H1 (cell line): ENCODE measurements around the gene TAMM41. TPM values are rescaled to one million over a fixed set of nuclear protein-coding genes. Genes with fewer than 3 reads are reported as not detected.

Experiments
- CTCF ChIA-PET: fragments of 300-600 bp; sonication (Branson Sonifier 250); formaldehyde crosslinking; loops from one replicate; lab custom pipeline; 2021; ENCODE audit not compliant: partially characterized antibody; lab: Charles Lee
- POLR2A ChIA-PET: fragments of 300-600 bp; sonication (Branson Sonifier 250); formaldehyde crosslinking; loops from one replicate; lab custom pipeline; 2021; ENCODE audit warnings: inconsistent platforms; ENCODE audit not compliant: partially characterized antibody; lab: Charles Lee
- DNase-seq, 2 experiments: peaks; one replicate each; pipeline versions ENCODE4 v3.0.0 to v3.0.0-alpha.2; 2010 to 2022; ENCODE audit warnings: low spot score in 2 of 2, low read depth in 1 of 2, mixed read lengths in 1 of 2
- FAIRE-seq: peaks from 2 replicates; lab custom pipeline; 2011; peaks lifted over from hg19 to GRCh38; lab: Jason Lieb, UNC
- H2AFZ ChIP-seq: 2 replicates; pipeline ENCODE4 v1.8.1; 2012; ENCODE audit warnings: low read length, inconsistent platforms
- H2AK5ac ChIP-seq: 2 replicates; pipeline ENCODE4 v1.6.1; 2013; ENCODE audit warnings: low read depth, low read length
- H2BK120ac ChIP-seq: replicated peaks from 2 replicates; pipeline ENCODE3; 2013; ENCODE audit warnings: low read depth, low read length, inconsistent platforms
- H2BK12ac ChIP-seq: 2 replicates; pipeline ENCODE4 v1.6.1; 2013; ENCODE audit warnings: low read depth, low read length
- H2BK15ac ChIP-seq: 2 replicates; pipeline ENCODE4 v1.6.1; 2013; ENCODE audit warnings: low read length
- H2BK20ac ChIP-seq: 2 replicates; pipeline ENCODE4 v1.6.1; 2013; ENCODE audit warnings: low read length
- H2BK5ac ChIP-seq: 2 replicates; pipeline ENCODE4 v1.6.1; 2013; ENCODE audit warnings: low read depth, low read length
- H3K14ac ChIP-seq: 2 replicates; pipeline ENCODE4 v1.6.1; 2013; ENCODE audit warnings: inconsistent platforms; ENCODE audit not compliant: insufficient read length
- H3K18ac ChIP-seq: 2 replicates; pipeline ENCODE4 v1.6.1; 2013; ENCODE audit warnings: low read length; ENCODE audit errors: extremely low read depth
- H3K23ac ChIP-seq: 2 replicates; pipeline ENCODE4 v1.6.1; 2013; ENCODE audit warnings: inconsistent platforms; ENCODE audit not compliant: insufficient read length
- H3K23me2 ChIP-seq: 2 replicates; pipeline ENCODE4 v1.6.1; 2013; ENCODE audit warnings: low read depth, low read length
- H3K27ac ChIP-seq: 2 replicates; pipeline ENCODE4 v1.6.1; 2011; ENCODE audit warnings: low read depth, low read length, inconsistent platforms
- H3K27me3 ChIP-seq, 4 experiments: replicated peaks in 1 of 4; 1 replicate in 1 of 4; 2 replicates in 3 of 4; pipeline versions ENCODE4 v1.6.1 to v1.8.1; 2011 to 2013; ENCODE audit warnings: low read length in 3 of 4, mild to moderate bottlenecking in 3 of 4, inconsistent platforms in 2 of 4, mixed read lengths in 2 of 4, moderate library complexity in 1 of 4; ENCODE audit not compliant: control insufficient read depth in 3 of 4, insufficient read depth in 3 of 4; ENCODE audit errors: extremely low read depth in 1 of 4
- H3K36me3 ChIP-seq, 4 experiments: 2 replicates each; pipeline versions ENCODE4 v1.6.1 to v1.8.1; 2011 to 2013; ENCODE audit warnings: mild to moderate bottlenecking in 4 of 4, low read length in 3 of 4, moderate library complexity in 2 of 4, control low read depth in 1 of 4, inconsistent platforms in 1 of 4; ENCODE audit not compliant: insufficient read depth in 4 of 4, control insufficient read depth in 2 of 4
- H3K4ac ChIP-seq: replicated peaks from 2 replicates; pipeline ENCODE3; 2013; ENCODE audit warnings: low read length, low read depth, mixed read lengths, inconsistent platforms; ENCODE audit not compliant: insufficient read length
- H3K4me1 ChIP-seq, 4 experiments: replicated peaks in 1 of 4; 1 replicate in 1 of 4; 2 replicates in 3 of 4; pipeline versions ENCODE4 v1.6.1 to v1.8.1; 2011 to 2013; ENCODE audit warnings: low read length in 3 of 4, inconsistent platforms in 2 of 4, mixed read lengths in 1 of 4; ENCODE audit not compliant: insufficient read depth in 4 of 4, control insufficient read depth in 3 of 4
- H3K4me2 ChIP-seq, 2 experiments: 2 replicates each; pipeline versions ENCODE4 v1.6.1 to v1.8.1; 2011 to 2013; ENCODE audit warnings: low read depth in 2 of 2, low read length in 2 of 2, control low read depth in 1 of 2, inconsistent platforms in 1 of 2, mild to moderate bottlenecking in 1 of 2; ENCODE audit not compliant: insufficient read depth in 1 of 2
- H3K4me3 ChIP-seq, 4 experiments: fragments of 200-600, 300-600 bp in 1 of 4; sonication (generic), shearing (Covaris generic), sonication (Bioruptor Twin) in 1 of 4; 2 replicates each; pipeline versions ENCODE4 v1.5.1 to v1.8.1; 2011 to 2016; ENCODE audit warnings: low read length in 4 of 4, low read depth in 3 of 4, control low read depth in 2 of 4, inconsistent platforms in 2 of 4, mild to moderate bottlenecking in 2 of 4, mixed read lengths in 1 of 4, moderate library complexity in 1 of 4; ENCODE audit not compliant: insufficient read depth in 2 of 4; ENCODE audit errors: extremely low read depth in 1 of 4
- H3K56ac ChIP-seq: replicated peaks from 2 replicates; pipeline ENCODE3; 2013; ENCODE audit warnings: low read depth, mild to moderate bottlenecking, mixed read lengths, low read length, inconsistent platforms; ENCODE audit not compliant: insufficient read length
- H3K79me1 ChIP-seq: 2 replicates; pipeline ENCODE4 v1.6.1; 2013; ENCODE audit warnings: low read depth, low read length, control low read depth
- H3K79me2 ChIP-seq, 2 experiments: 2 replicates each; pipeline versions ENCODE4 v1.6.1 to v1.8.1; 2012 to 2013; ENCODE audit warnings: low read length in 2 of 2, mild to moderate bottlenecking in 2 of 2, inconsistent platforms in 1 of 2; ENCODE audit not compliant: insufficient read depth in 2 of 2, control insufficient read depth in 1 of 2
- H3K9ac ChIP-seq, 4 experiments: replicated peaks in 1 of 4; 1 replicate in 1 of 4; 2 replicates in 3 of 4; pipeline versions ENCODE4 v1.6.1 to v1.8.1; 2011 to 2013; ENCODE audit warnings: low read depth in 3 of 4, low read length in 3 of 4, control low read depth in 2 of 4, mild to moderate bottlenecking in 2 of 4, moderate library complexity in 2 of 4, inconsistent platforms in 1 of 4; ENCODE audit errors: extremely low read depth in 1 of 4
- H3K9me3 ChIP-seq, 2 experiments: 2 replicates each; pipeline versions ENCODE4 v1.6.1 to v1.8.1; 2012 to 2013; ENCODE audit warnings: mild to moderate bottlenecking in 2 of 2, moderate library complexity in 2 of 2, control low read depth in 1 of 2, inconsistent platforms in 1 of 2, low read depth in 1 of 2, low read length in 1 of 2, mixed read lengths in 1 of 2; ENCODE audit not compliant: insufficient read depth in 2 of 2
- H4K20me1 ChIP-seq, 2 experiments: replicated peaks in 1 of 2; 2 replicates each; pipeline versions ENCODE3 to v1.8.1; 2011 to 2013; ENCODE audit warnings: inconsistent platforms in 2 of 2, low read length in 2 of 2, mild to moderate bottlenecking in 1 of 2; ENCODE audit not compliant: insufficient read depth in 2 of 2, control insufficient read depth in 1 of 2
- H4K5ac ChIP-seq: 2 replicates; pipeline ENCODE4 v1.6.1; 2013; ENCODE audit warnings: low read length, low read depth, mixed read lengths, inconsistent platforms; ENCODE audit not compliant: insufficient read length
- H4K8ac ChIP-seq: 2 replicates; pipeline ENCODE4 v1.8.0; 2013; ENCODE audit warnings: mild to moderate bottlenecking, moderate library complexity, low read length, inconsistent platforms; ENCODE audit not compliant: insufficient read depth; ENCODE audit errors: extremely low read depth
- H4K91ac ChIP-seq: replicated peaks from 2 replicates; pipeline ENCODE3; 2013; ENCODE audit warnings: low read length, mixed read lengths, inconsistent platforms; ENCODE audit not compliant: insufficient read length
- JUN ChIP-seq: IDR thresholded peaks from 2 replicates; pipeline ENCODE4 v1.6.1; 2011; ENCODE audit warnings: low read depth, mild to moderate bottlenecking, improper control_type of control experiment, low read length
- KDM4A ChIP-seq: IDR thresholded peaks from one replicate; pipeline ENCODE4 v1.7.1; 2012; ENCODE audit warnings: low read depth, mild to moderate bottlenecking, moderate library complexity, low read length, inconsistent platforms; ENCODE audit not compliant: severe bottlenecking
- KDM5A ChIP-seq: fragments of 200-600 bp; IDR thresholded peaks from 2 replicates; pipeline ENCODE4 v1.7.1; 2012; ENCODE audit warnings: mild to moderate bottlenecking, low read length, inconsistent platforms, mixed read lengths
- RFX5 ChIP-seq: IDR thresholded peaks from 2 replicates; pipeline ENCODE4 v1.6.1; 2011; ENCODE audit warnings: low read depth, low read length, improper control_type of control experiment, borderline replicate concordance
- SRF ChIP-seq: IDR thresholded peaks from 2 replicates; pipeline ENCODE4 v1.6.1; 2011; ENCODE audit warnings: mild to moderate bottlenecking, low read depth, low read length, moderate library complexity
- TEAD4 ChIP-seq: IDR thresholded peaks from 2 replicates; pipeline ENCODE4 v1.6.1; 2012; ENCODE audit warnings: low read depth, low read length, inconsistent platforms, mixed read lengths
- ZNF274 ChIP-seq: IDR thresholded peaks from 2 replicates; pipeline ENCODE4 v1.7.0; 2012; ENCODE audit warnings: low read length, borderline replicate concordance; ENCODE audit errors: extremely low read depth
- WGBS, 2 experiments: shearing (Covaris generic) in 1 of 2; methylation state at CpG; one replicate each; pipeline versions ENCODE4 v1.1.6 to v1.1.7; 2013 to 2015; ENCODE audit warnings: low lambda C conversion rate in 2 of 2, mixed read lengths in 2 of 2, inconsistent platforms in 1 of 2, low coverage in 1 of 2, missing lambda C conversion rate in 1 of 2; ENCODE audit not compliant: insufficient replicate concordance in 2 of 2, insufficient coverage in 1 of 2, insufficient read length in 1 of 2; ENCODE audit errors: extremely low coverage in 1 of 2, missing lambda C conversion rate in 1 of 2; 5-methylcytosine and 5-hydroxymethylcytosine counted together
- polyA plus RNA-seq, 7 experiments: library from polyadenylated mRNA; depleted of rRNA in 3 of 7; stranded (reverse) in 5 of 7; unstranded in 2 of 7; fragments of >200 nt in 5 of 7; fragments of 200-250 nt in 2 of 7; gene quantifications; 1 replicate in 5 of 7; 2 replicates in 1 of 7; 4 replicates in 1 of 7; pipeline versions ENCODE4 v1.2.1 to v1.2.3, GENCODE V29; 2011 to 2013; ENCODE audit warnings: missing spikeins in 2 of 7, mixed read lengths in 2 of 7
- total RNA-seq: library from RNA; stranded (reverse); fragmentation: NEBNext Ultra II Directional; extraction: Animal tissue kit (Norgen Biotek cat#: 25700); gene quantifications from 2 replicates; pipeline ENCODE4 v1.2.1, GENCODE V29; 2021

The TAMM41 gene
- total and polyA plus RNA-seq, 2 of the 8 experiments (the other 6 are each of a cell fraction or from before 2014, with no cell fraction given): 16.9 to 22.5 TPM

GRCh38 chr3:11757929-11758328 is 88.8 kb downstream of the TAMM41 start:
- no peak for TF ChIP-seq SRF
- no peak for TF ChIP-seq JUN
- no peak for TF ChIP-seq KDM4A
- no peak for TF ChIP-seq ZNF274
- TF ChIP-seq TEAD4: no peak
- no peak for TF ChIP-seq KDM5A
- TF ChIP-seq RFX5: no peak
- no peaks in the 10 kb centered on the region for H3K9me3 ChIP-seq
- H3K79me2 ChIP-seq: no peaks in the 10 kb centered on the region
- no peak overlapping the region for H2AFZ ChIP-seq
- no peaks in the 10 kb centered on the region for H3K79me1 ChIP-seq
- H4K8ac ChIP-seq: no peak overlapping the region
- no peak overlapping the region for H2BK12ac ChIP-seq
- no peak overlapping the region for H2BK20ac ChIP-seq
- H3K27me3 ChIP-seq: no peaks in the 10 kb centered on the region
- DNase-seq: no peak
- H2BK15ac ChIP-seq: no peak overlapping the region
- H2BK120ac ChIP-seq: no peak overlapping the region
- no peak overlapping the region for H2BK5ac ChIP-seq
- no peaks in the 10 kb centered on the region for H4K20me1 ChIP-seq
- H3K23me2 ChIP-seq: no peaks in the 10 kb centered on the region
- 86% methylated on average over 6 of the region's 6 CpGs; no CpG with 5 or more reads in 1 of the 2 experiments for WGBS, 2 experiments
- no peak overlapping the region for H4K5ac ChIP-seq
- no peak overlapping the region for H3K56ac ChIP-seq
- H3K27ac ChIP-seq: no peak overlapping the region
- H3K36me3 ChIP-seq: no peaks in the 10 kb centered on the region
- no peak overlapping the region for H3K9ac ChIP-seq
- H3K23ac ChIP-seq: no peak overlapping the region
- FAIRE-seq: no peak
- H3K4ac ChIP-seq: no peak overlapping the region
- no peak overlapping the region for H3K4me3 ChIP-seq
- H3K4me1 ChIP-seq: no peaks in the 10 kb centered on the region; a peak in 1 of 7 replicates
- no peak overlapping the region for H2AK5ac ChIP-seq
- no peak overlapping the region for H4K91ac ChIP-seq
- no peak overlapping the region for H3K18ac ChIP-seq
- POLR2A ChIA-PET: no interaction called here
- H3K14ac ChIP-seq: no peak overlapping the region
- CTCF ChIA-PET: interaction anchor here (0.6 to 1.9 kb wide), 3 partner anchors 11 to 106 kb away, joined by 3 to 4 read pairs (median 3); no protein-coding TSS in a partner anchor
- no peak overlapping the region for H3K4me2 ChIP-seq
